ENCODE measurements around the gene MRPS11. TPM values are rescaled to one million over a fixed set of nuclear protein-coding genes. Genes with fewer than 3 reads are reported as not detected.

MRPS11 gene
- total RNA-seq, 2 donors from 2014 or later, result 35.7 to 36.4 TPM

DNA sequence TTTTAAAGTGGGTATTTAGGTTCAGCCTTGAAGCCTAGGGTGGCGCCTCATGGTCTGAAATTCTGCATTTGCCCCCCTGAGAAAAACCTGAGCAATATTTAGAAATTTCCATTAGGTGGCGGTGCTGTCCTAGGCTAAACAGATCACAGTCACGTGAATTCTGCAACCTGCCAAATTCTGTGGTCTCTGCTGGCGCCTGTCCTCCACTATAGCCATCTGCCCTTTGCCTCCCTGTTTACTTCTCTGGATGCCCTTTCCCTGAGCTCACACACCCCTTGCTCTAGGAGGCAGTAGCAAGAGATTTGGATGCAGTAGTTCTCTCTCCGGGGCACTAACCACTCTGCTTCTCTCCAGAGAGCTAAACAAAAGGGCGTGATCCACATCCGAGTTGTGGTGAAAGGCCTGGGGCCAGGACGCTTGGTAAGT is 9.1 kb downstream of the MRPS11 start:
- DNase-seq (ENCODE audit: low spot score), result no peak
- H3K9me3 ChIP-seq, result no peaks in the 10 kb centered on the region
- H3K27me3 ChIP-seq (replicated peaks; ENCODE audit: insufficient read depth), result no peaks in the 10 kb centered on the region
- TF ChIP-seq, protein P1, sequence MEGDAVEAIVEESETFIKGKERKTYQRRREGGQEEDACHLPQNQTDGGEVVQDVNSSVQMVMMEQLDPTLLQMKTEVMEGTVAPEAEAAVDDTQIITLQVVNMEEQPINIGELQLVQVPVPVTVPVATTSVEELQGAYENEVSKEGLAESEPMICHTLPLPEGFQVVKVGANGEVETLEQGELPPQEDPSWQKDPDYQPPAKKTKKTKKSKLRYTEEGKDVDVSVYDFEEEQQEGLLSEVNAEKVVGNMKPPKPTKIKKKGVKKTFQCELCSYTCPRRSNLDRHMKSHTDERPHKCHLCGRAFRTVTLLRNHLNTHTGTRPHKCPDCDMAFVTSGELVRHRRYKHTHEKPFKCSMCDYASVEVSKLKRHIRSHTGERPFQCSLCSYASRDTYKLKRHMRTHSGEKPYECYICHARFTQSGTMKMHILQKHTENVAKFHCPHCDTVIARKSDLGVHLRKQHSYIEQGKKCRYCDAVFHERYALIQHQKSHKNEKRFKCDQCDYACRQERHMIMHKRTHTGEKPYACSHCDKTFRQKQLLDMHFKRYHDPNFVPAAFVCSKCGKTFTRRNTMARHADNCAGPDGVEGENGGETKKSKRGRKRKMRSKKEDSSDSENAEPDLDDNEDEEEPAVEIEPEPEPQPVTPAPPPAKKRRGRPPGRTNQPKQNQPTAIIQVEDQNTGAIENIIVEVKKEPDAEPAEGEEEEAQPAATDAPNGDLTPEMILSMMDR (IDR thresholded peaks at IDR 0.05), result peak in 3 of 4 experiments; percentile 19 to 52 (median 42)
- TF ChIP-seq POLR2AphosphoS5 (IDR thresholded peaks at IDR 0.05) (no peak), POLR2A (IDR thresholded peaks at IDR 0.05) (no peak)
- intact Hi-C loops (cut with DNase I), result loop anchor here (5.0 kb wide), 3 partner anchors 136 to 436 kb away; partner anchors contain the start of gene MFGE8
- no peak overlapping the region for H3K4me3 ChIP-seq
- 59% methylated on average over 8 of the region's 8 CpGs for WGBS
- no peaks in the 10 kb centered on the region for H3K4me1 ChIP-seq (replicated peaks)
- H3K36me3 ChIP-seq, result peaks cover 0 to 6% of the 10 kb centered on the region in 2 donors
- no peak overlapping the region for H3K27ac ChIP-seq

GRCh38 chr15:88477126-88477525 is 9.6 kb downstream of the MRPS11 start:
- intact Hi-C loops (cut with DNase I), result loop anchor here (5.0 kb wide), 3 partner anchors 135 to 435 kb away; partner anchors contain the start of gene MFGE8
- no peak for TF ChIP-seq POLR2A (IDR thresholded peaks at IDR 0.05)
- TF ChIP-seq POLR2AphosphoS5 (IDR thresholded peaks at IDR 0.05), result no peak
- TF ChIP-seq, protein P1 (IDR thresholded peaks at IDR 0.05), result no peak

DNA sequence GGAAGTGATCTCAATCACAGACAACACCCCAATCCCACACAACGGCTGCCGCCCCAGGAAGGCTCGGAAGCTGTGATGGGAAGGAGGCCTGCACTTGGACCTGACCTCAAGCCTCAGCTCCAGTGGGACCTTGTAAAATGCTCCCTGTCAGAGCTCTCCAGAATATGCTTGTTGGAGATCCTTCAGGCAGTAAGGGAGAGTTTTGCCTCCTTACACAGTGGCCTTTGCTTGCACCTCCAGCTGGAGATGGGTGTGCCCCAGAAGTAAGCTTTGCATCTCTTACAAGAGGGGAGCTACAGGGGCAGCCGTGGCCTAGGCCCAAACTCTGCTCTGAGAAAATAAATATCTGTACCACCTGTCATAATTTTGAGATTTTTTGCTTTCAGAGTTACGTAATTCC is 10.4 kb downstream of the MRPS11 start:
- H3K9me3 ChIP-seq, result no peaks in the 10 kb centered on the region
- no peak for DNase-seq (ENCODE audit: low spot score)
- no peak overlapping the region for H3K27ac ChIP-seq
- intact Hi-C loops (cut with DNase I), result loop anchor here (5.0 kb wide), 3 partner anchors 134 to 434 kb away; partner anchors contain the start of gene MFGE8
- TF ChIP-seq POLR2AphosphoS5 (IDR thresholded peaks at IDR 0.05) (no peak), POLR2A (IDR thresholded peaks at IDR 0.05) (no peak)
- TF ChIP-seq, protein P1 (IDR thresholded peaks at IDR 0.05), result no peak
- H3K4me1 ChIP-seq (replicated peaks), result no peaks in the 10 kb centered on the region
- H3K27me3 ChIP-seq (replicated peaks; ENCODE audit: insufficient read depth), result no peaks in the 10 kb centered on the region
- 83% methylated on average over 5 of the region's 5 CpGs for WGBS
- peaks cover 0 to 3% of the 10 kb centered on the region in 2 donors for H3K36me3 ChIP-seq
- no peak overlapping the region for H3K4me3 ChIP-seq

More at GRCh38 chr15:88477126-88477525, 9.6 kb downstream of the MRPS11 start:
- no peaks in the 10 kb centered on the region for H3K9me3 ChIP-seq
- DNase-seq (ENCODE audit: low spot score), result no peak
- no peaks in the 10 kb centered on the region for H3K27me3 ChIP-seq (replicated peaks; ENCODE audit: insufficient read depth)
- H3K4me1 ChIP-seq (replicated peaks), result no peaks in the 10 kb centered on the region
- H3K4me3 ChIP-seq, result no peak overlapping the region
- WGBS, result 83% methylated on average over 7 of the region's 7 CpGs
- H3K27ac ChIP-seq, result no peak overlapping the region
- H3K36me3 ChIP-seq, result peaks cover 0 to 6% of the 10 kb centered on the region in 2 donors

GRCh38 chr15:88479169-88479568 is 11.7 kb downstream of the MRPS11 start:
- Histone ChIP-seq H3K27me3 (replicated peaks; ENCODE audit: insufficient read depth) (no peaks in the 10 kb centered on the region), H3K4me3 (no peak overlapping the region), H3K9me3 (no peaks in the 10 kb centered on the region), H3K27ac (no peak overlapping the region), H3K4me1 (replicated peaks) (no peaks in the 10 kb centered on the region), H3K36me3 (no peaks in the 10 kb centered on the region)
- intact Hi-C loops (cut with DNase I), result loop anchor here (5.0 kb wide), 3 partner anchors 133 to 433 kb away; partner anchors contain the start of gene MFGE8
- no peak for TF ChIP-seq POLR2AphosphoS5 (IDR thresholded peaks at IDR 0.05)
- TF ChIP-seq POLR2A (IDR thresholded peaks at IDR 0.05), result no peak
- TF ChIP-seq, protein P1 (IDR thresholded peaks at IDR 0.05), result no peak
- WGBS, result 83% methylated on average over 3 of the region's 3 CpGs
- no peak for DNase-seq (ENCODE audit: low spot score)

DNA sequence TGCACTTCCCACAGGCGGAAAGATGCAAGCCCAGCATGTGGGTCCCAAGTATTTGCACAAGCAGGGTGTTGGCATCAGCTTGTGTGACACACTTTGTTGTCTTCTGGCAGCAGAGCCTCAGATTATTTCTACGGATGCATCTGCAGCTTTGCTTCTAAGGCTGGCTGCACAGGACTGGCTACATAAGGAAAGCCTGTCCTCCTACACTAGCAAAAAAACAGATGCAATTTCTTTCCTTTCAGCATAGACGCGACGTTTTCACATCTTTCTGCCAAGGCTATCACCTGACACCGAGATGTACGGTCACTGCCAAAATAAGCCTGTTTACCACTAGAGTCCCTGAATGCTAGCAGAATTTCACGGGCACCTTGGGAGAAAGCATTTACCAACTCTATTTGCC is 13.5 kb downstream of the MRPS11 start:
- WGBS, result 53% methylated on average over 8 of the region's 8 CpGs
- no peak for DNase-seq (ENCODE audit: low spot score)
- TF ChIP-seq POLR2AphosphoS5 (IDR thresholded peaks at IDR 0.05), result no peak
- TF ChIP-seq, protein P1 (IDR thresholded peaks at IDR 0.05), result no peak
- TF ChIP-seq POLR2A (IDR thresholded peaks at IDR 0.05), result no peak
- no peaks in the 10 kb centered on the region for H3K36me3 ChIP-seq
- intact Hi-C loops (cut with DNase I), result loop anchor here (5.0 kb wide), 1 partner anchor 51 kb away; no protein-coding TSS in a partner anchor
- no peaks in the 10 kb centered on the region for H3K9me3 ChIP-seq
- H3K27me3 ChIP-seq (replicated peaks; ENCODE audit: insufficient read depth), result no peaks in the 10 kb centered on the region
- H3K4me3 ChIP-seq, result no peak overlapping the region
- H3K4me1 ChIP-seq (replicated peaks), result no peaks in the 10 kb centered on the region
- H3K27ac ChIP-seq, result no peak overlapping the region

Measured in prostate gland (tissue), 2 donors.